Bronchial epithelial cell (primary cell): ENCODE data around the gene RGS18. TPM values are rescaled to one million over a fixed set of nuclear protein-coding genes. Genes with fewer than 3 reads are reported as not detected.

ENCODE experiments used
- DNase-seq: peaks from one replicate; pipeline ENCODE4 v3.0.0-alpha.2; 2010; ENCODE audit warnings: low read depth
- FAIRE-seq: peaks from 2 replicates; lab custom pipeline; 2011; peaks lifted over from hg19 to GRCh38; lab: Jason Lieb, UNC
- H3K27me3 ChIP-seq: 2 replicates; pipeline ENCODE4 v1.5.1; 2011; ENCODE audit warnings: low read length; ENCODE audit not compliant: control insufficient read depth, insufficient read depth
- H3K36me3 ChIP-seq: 2 replicates; pipeline ENCODE4 v1.5.1; 2011; ENCODE audit warnings: low read length; ENCODE audit not compliant: control insufficient read depth, insufficient read depth
- H3K4me3 ChIP-seq: 2 replicates; pipeline ENCODE4 v1.5.1; 2011; ENCODE audit warnings: mild to moderate bottlenecking, low read depth, low read length, control low read depth
- CTCF ChIP-seq: IDR thresholded peaks from 2 replicates; pipeline ENCODE4 v1.5.1; 2011; ENCODE audit warnings: mild to moderate bottlenecking, moderate library complexity, low read length, control low read depth, inconsistent platforms; ENCODE audit not compliant: insufficient read depth, severe bottlenecking
- total RNA-seq: library from RNA; depleted of rRNA; stranded (reverse); fragments of >200 nt; gene quantifications from 2 replicates; pipeline ENCODE4 v1.2.1, GENCODE V29; 2014

Gene RGS18
- total RNA-seq, 1 donor from 2014 or later = not detected

- FAIRE-seq (no peak), DNase-seq (no peak)
- Histone ChIP-seq H3K4me3 (no peak overlapping the region), H3K36me3 (no peaks in the 10 kb centered on the region), H3K27me3 (no peaks in the 10 kb centered on the region)
- TF ChIP-seq CTCF = no peak
These were observed 17.7 kb downstream of the RGS18 start for GRCh38 chr1:192175971-192176370.

GRCh38 chr1:192183788-192184187 lies 25.5 kb downstream of the RGS18 start:
- FAIRE-seq (no peak), DNase-seq (no peak)
- Histone ChIP-seq H3K4me3 (no peak overlapping the region), H3K27me3 (no peaks in the 10 kb centered on the region), H3K36me3 (no peaks in the 10 kb centered on the region)
- TF ChIP-seq CTCF = no peak

DNA sequence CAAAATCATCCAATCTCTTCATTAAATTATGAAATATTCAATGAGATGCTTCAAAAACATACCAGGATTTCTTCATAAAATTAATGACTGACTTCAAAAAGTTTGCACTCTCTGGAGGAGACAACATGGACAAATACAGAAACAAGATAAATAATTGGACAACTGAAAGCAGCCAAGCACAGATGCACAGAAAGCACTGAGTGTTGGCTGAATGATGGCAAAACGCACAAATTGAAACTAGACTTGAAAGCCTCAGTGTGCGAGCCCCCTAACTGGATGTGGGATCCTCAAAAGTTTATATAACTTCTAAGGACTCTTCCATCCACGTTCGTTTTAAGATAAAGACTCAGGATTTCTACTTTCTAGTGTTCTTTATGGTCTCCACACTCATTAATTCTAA lies 27.9 kb downstream of the RGS18 start:
- H3K4me3 ChIP-seq = no peak overlapping the region
- DNase-seq (no peak), FAIRE-seq (no peak)
- H3K27me3 ChIP-seq = no peaks in the 10 kb centered on the region
- no peaks in the 10 kb centered on the region for H3K36me3 ChIP-seq
- TF ChIP-seq CTCF = no peak

GRCh38 chr1:192190066-192190465 lies 31.8 kb downstream of the RGS18 start:
- Histone ChIP-seq H3K27me3 (no peaks in the 10 kb centered on the region), H3K4me3 (no peak overlapping the region), H3K36me3 (no peaks in the 10 kb centered on the region)
- no peak for TF ChIP-seq CTCF
- FAIRE-seq = no peak
- DNase-seq = no peak

- peak; percentile 89 for FAIRE-seq
- DNase-seq = no peak
- Histone ChIP-seq H3K4me3 (no peak overlapping the region), H3K36me3 (no peaks in the 10 kb centered on the region), H3K27me3 (no peaks in the 10 kb centered on the region)
- TF ChIP-seq CTCF = no peak
These were observed 43.0 kb downstream of the RGS18 start for GRCh38 chr1:192201303-192201702.

GRCh38 chr1:192224396-192224795 lies 66.1 kb downstream of the RGS18 start:
- H3K36me3 ChIP-seq = no peaks in the 10 kb centered on the region
- H3K27me3 ChIP-seq = no peaks in the 10 kb centered on the region
- no peak overlapping the region for H3K4me3 ChIP-seq
- DNase-seq (no peak), FAIRE-seq (no peak)
- no peak for TF ChIP-seq CTCF
